B cell (primary cell): Measurements from ENCODE around the gene EPHA7. TPM values are rescaled to one million over a fixed set of nuclear protein-coding genes. Genes with fewer than 3 reads are reported as not detected.

ENCODE experiments used
- ATAC-seq: fragments of 200-7000 bp; cut with Tn5 transposase; one replicate; pipeline ENCODE4 v1.10.0; 2021; ENCODE audit warnings: low read depth, mild to moderate bottlenecking, moderate number of reproducible peaks, moderate library complexity
- CTCF ChIA-PET: fragments of 350-600 bp; sonication (Branson Sonifier 250); formaldehyde crosslinking; loops from one replicate; lab custom pipeline; 2021; ENCODE audit warnings: antibody characterized with exemption, inconsistent platforms; lab: Charles Lee
- POLR2A ChIA-PET: fragments of 350-600 bp; sonication (Branson Sonifier 250); formaldehyde crosslinking; loops from one replicate; lab custom pipeline; 2021; ENCODE audit warnings: antibody characterized with exemption; lab: Charles Lee
- DNase-seq: peaks from one replicate; pipeline ENCODE4 v3.0.0; 2013
- H2AFZ ChIP-seq: 2 replicates; pipeline ENCODE4 v1.6.1; 2012; ENCODE audit warnings: mild to moderate bottlenecking, low read depth, low read length; ENCODE audit not compliant: insufficient read depth, poor library complexity, severe bottlenecking
- H3K27ac ChIP-seq, 2 donors: 1 replicate in 1 of 2; 2 replicates in 1 of 2; pipeline ENCODE4 v1.5.1; 2012 to 2013; ENCODE audit warnings: low read length in 2 of 2, mild to moderate bottlenecking in 2 of 2, moderate library complexity in 1 of 2
- H3K27me3 ChIP-seq, 4 experiments: fragments of 200-600 bp in 1 of 4; sonication (generic) in 1 of 4; replicated peaks in 1 of 4; 1 replicate in 2 of 4; 2 replicates in 2 of 4; pipeline versions ENCODE4 v1.6.1 to v1.7.0; 2013 to 2016; ENCODE audit warnings: low read length in 3 of 4, mild to moderate bottlenecking in 2 of 4, mixed read lengths in 1 of 4, moderate library complexity in 1 of 4; ENCODE audit not compliant: insufficient read depth in 4 of 4, control insufficient read depth in 3 of 4; ENCODE audit errors: control extremely low read depth in 1 of 4
- H3K36me3 ChIP-seq, 2 experiments: replicated peaks in 1 of 2; 1 replicate in 1 of 2; 2 replicates in 1 of 2; pipeline versions ENCODE4 v1.6.1 to v1.7.1; 2013; ENCODE audit warnings: low read length in 1 of 2; ENCODE audit not compliant: insufficient read depth in 2 of 2, control insufficient read depth in 1 of 2; ENCODE audit errors: control extremely low read depth in 1 of 2, extremely low read depth in 1 of 2
- H3K4me1 ChIP-seq, 2 donors: fragments of 200-600 bp in 1 of 2; sonication (generic) in 1 of 2; 1 replicate in 1 of 2; 2 replicates in 1 of 2; pipeline versions ENCODE4 v1.5.1 to v1.6.1; 2013 to 2017; ENCODE audit warnings: low read length in 2 of 2; ENCODE audit not compliant: control insufficient read depth in 2 of 2, insufficient read depth in 2 of 2
- H3K4me2 ChIP-seq: replicated peaks from 2 replicates; pipeline ENCODE3; 2012; ENCODE audit warnings: mild to moderate bottlenecking, low read depth, low read length; ENCODE audit not compliant: poor library complexity, severe bottlenecking
- H3K4me3 ChIP-seq, 5 experiments: fragments of 200-600 bp in 1 of 5; sonication (generic) in 1 of 5; 1 replicate in 3 of 5; 2 replicates in 2 of 5; pipeline versions ENCODE4 v1.5.1 to v1.7.0; 2011 to 2016; ENCODE audit warnings: low read length in 4 of 5, mild to moderate bottlenecking in 4 of 5, low read depth in 2 of 5, control low read depth in 1 of 5, moderate library complexity in 1 of 5; ENCODE audit not compliant: insufficient read depth in 1 of 5; ENCODE audit errors: control extremely low read depth in 1 of 5, extremely low read depth in 1 of 5
- H3K79me2 ChIP-seq: fragments of 200-600 bp; sonication (generic); one replicate; pipeline ENCODE4 v1.6.0; 2016; ENCODE audit warnings: low read length; ENCODE audit not compliant: control insufficient read depth, insufficient read depth
- H3K9ac ChIP-seq: fragments of 200-600 bp; sonication (generic); 2 replicates; pipeline ENCODE4 v1.6.1; 2017; ENCODE audit warnings: mild to moderate bottlenecking, low read length, moderate library complexity
- H3K9me3 ChIP-seq, 3 donors: one replicate each; pipeline versions ENCODE4 v1.6.1 to v1.7.1; 2013; ENCODE audit warnings: low read length in 2 of 3; ENCODE audit not compliant: control insufficient read depth in 2 of 3, insufficient read depth in 1 of 3; ENCODE audit errors: control extremely low read depth in 1 of 3
- H4K20me1 ChIP-seq: 2 replicates; pipeline ENCODE4 v1.6.0; 2012; ENCODE audit warnings: mild to moderate bottlenecking, low read length; ENCODE audit not compliant: insufficient read depth, control insufficient read depth, poor library complexity, severe bottlenecking
- H3K27ac Mint-ChIP-seq: one replicate; pipeline ENCODE4 v1.8.0; 2021; ENCODE audit warnings: mixed read lengths
- H3K27me3 Mint-ChIP-seq: one replicate; pipeline ENCODE4 v1.8.0; 2021; ENCODE audit warnings: mixed read lengths
- H3K4me1 Mint-ChIP-seq: one replicate; pipeline ENCODE4 v1.8.0; 2021; ENCODE audit warnings: mixed read lengths
- H3K4me3 Mint-ChIP-seq: one replicate; pipeline ENCODE4 v1.8.0; 2021; ENCODE audit warnings: mixed read lengths
- H3K9me3 Mint-ChIP-seq: one replicate; pipeline ENCODE4 v1.8.0; 2022; ENCODE audit warnings: mixed read lengths; ENCODE audit not compliant: insufficient read depth
- EZH2 ChIP-seq: IDR thresholded peaks from 2 replicates; pipeline ENCODE4 v1.6.1; 2012; ENCODE audit warnings: borderline replicate concordance, low read depth, mild to moderate bottlenecking, moderate library complexity, low read length; ENCODE audit not compliant: insufficient read depth, poor library complexity, severe bottlenecking
- WGBS: methylation state at CpG from one replicate; pipeline ENCODE4 v1.1.5; 2013; ENCODE audit warnings: missing lambda C conversion rate; ENCODE audit not compliant: insufficient coverage; 5-methylcytosine and 5-hydroxymethylcytosine counted together
- intact Hi-C: fragments of 100-400 bp; cut with micrococcal nuclease; formaldehyde crosslinking; loops from one replicate; pipeline ENCODE4 v1.10.0; 2022
- polyA plus RNA-seq: library from polyadenylated mRNA; depleted of rRNA; stranded (reverse); fragments of >200 nt; gene quantifications from 2 replicates; pipeline ENCODE4 v1.2.3, GENCODE V29; 2012
- total RNA-seq, 2 donors: library from RNA; stranded (reverse); fragments of 120-200 nt in 1 of 2; gene quantifications; 1 replicate in 1 of 2; 2 replicates in 1 of 2; pipeline versions ENCODE4 v1.2.3 to v1.2.4, GENCODE V29; 2013 to 2022
- TF ChIP-seq, protein P1 (sequence below): fragments of 200-600 bp; IDR thresholded peaks from one replicate; pipeline ENCODE4 v1.8.0; 2022; ENCODE audit warnings: antibody characterized with exemption, mild to moderate bottlenecking

Gene EPHA7
- total and polyA plus RNA-seq, 2 donors (not counting 1 experiment from before 2014, with no cell fraction given) = not detected

DNA sequence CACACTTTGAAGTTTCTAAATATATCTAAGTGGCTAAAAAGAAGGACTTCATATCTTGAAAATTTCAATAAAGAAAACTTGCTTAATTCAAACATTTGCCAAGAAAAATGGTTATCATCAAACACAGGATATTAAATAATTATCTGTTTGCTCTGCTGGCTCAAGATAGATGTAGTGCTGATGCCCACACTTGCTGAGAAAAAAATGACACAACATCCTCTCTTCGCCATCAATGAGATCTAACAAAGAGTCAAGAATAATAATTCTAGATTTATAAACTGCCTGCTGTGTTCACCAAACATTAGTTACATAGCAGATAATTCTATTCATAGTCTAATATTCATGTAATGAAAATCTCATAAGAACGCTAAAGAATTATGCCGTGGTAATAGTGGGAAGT, 93.6 kb downstream of the EPHA7 start:
- WGBS = no CpG with 5 or more reads among the region's 3 CpGs
- no peak overlapping the region for H3K9ac ChIP-seq
- no peak overlapping the region for H3K4me2 ChIP-seq
- Mint-ChIP-seq H3K27ac (no peak overlapping the region), H3K4me1 (no peaks in the 10 kb centered on the region), H3K9me3 (no peaks in the 10 kb centered on the region), H3K27me3 (no peaks in the 10 kb centered on the region), H3K4me3 (no peak overlapping the region)
- no peaks in the 10 kb centered on the region for H3K27me3 ChIP-seq
- no peaks in the 10 kb centered on the region for H3K9me3 ChIP-seq
- H3K79me2 ChIP-seq = no peaks in the 10 kb centered on the region
- ChIA-PET POLR2A (no interaction called here), CTCF (no interaction called here)
- H2AFZ ChIP-seq = no peak overlapping the region
- ATAC-seq = no peak
- H3K27ac ChIP-seq = no peak overlapping the region
- intact Hi-C loops = no loop called here
- H3K36me3 ChIP-seq = no peaks in the 10 kb centered on the region
- DNase-seq = no peak
- no peaks in the 10 kb centered on the region for H4K20me1 ChIP-seq
- H3K4me3 ChIP-seq = no peak overlapping the region
- TF ChIP-seq EZH2 = no peak
- TF ChIP-seq, protein P1, sequence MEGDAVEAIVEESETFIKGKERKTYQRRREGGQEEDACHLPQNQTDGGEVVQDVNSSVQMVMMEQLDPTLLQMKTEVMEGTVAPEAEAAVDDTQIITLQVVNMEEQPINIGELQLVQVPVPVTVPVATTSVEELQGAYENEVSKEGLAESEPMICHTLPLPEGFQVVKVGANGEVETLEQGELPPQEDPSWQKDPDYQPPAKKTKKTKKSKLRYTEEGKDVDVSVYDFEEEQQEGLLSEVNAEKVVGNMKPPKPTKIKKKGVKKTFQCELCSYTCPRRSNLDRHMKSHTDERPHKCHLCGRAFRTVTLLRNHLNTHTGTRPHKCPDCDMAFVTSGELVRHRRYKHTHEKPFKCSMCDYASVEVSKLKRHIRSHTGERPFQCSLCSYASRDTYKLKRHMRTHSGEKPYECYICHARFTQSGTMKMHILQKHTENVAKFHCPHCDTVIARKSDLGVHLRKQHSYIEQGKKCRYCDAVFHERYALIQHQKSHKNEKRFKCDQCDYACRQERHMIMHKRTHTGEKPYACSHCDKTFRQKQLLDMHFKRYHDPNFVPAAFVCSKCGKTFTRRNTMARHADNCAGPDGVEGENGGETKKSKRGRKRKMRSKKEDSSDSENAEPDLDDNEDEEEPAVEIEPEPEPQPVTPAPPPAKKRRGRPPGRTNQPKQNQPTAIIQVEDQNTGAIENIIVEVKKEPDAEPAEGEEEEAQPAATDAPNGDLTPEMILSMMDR = no peak
- no peaks in the 10 kb centered on the region for H3K4me1 ChIP-seq

DNA sequence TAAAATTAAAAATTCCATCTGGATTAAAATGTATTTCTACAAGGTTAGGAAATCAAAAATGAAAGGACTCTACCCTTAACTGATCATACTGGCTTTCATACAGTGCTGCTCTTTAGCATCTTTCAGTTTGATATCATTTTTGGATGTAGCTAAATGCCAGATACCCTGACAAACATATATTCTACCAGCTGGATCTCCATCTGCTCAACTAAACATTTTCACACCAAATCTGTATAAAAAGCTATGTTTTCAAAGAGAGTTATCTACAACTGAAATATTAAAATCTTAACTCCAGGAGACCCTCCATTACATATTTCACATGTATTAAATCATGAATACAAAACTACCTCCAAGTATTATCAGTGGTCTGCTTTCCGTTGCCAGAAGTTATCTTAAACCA, 95.7 kb downstream of the EPHA7 start:
- POLR2A ChIA-PET = no interaction called here
- TF ChIP-seq, protein P1 = no peak
- no peak for TF ChIP-seq EZH2
- CTCF ChIA-PET = no interaction called here

More for the DNA sequence above, 95.7 kb downstream of the EPHA7 start:
- no peaks in the 10 kb centered on the region for H3K27me3 ChIP-seq
- H4K20me1 ChIP-seq = no peaks in the 10 kb centered on the region
- Mint-ChIP-seq H3K4me1 (no peaks in the 10 kb centered on the region), H3K27ac (no peak overlapping the region), H3K4me3 (no peak overlapping the region), H3K9me3 (no peaks in the 10 kb centered on the region), H3K27me3 (no peaks in the 10 kb centered on the region)
- no peaks in the 10 kb centered on the region for H3K36me3 ChIP-seq
- intact Hi-C loops = no loop called here
- DNase-seq (no peak), ATAC-seq (no peak)
- WGBS = no CpG with 5 or more reads among the region's 1 CpG
- no peak overlapping the region for H3K4me3 ChIP-seq
- no peak overlapping the region for H2AFZ ChIP-seq
- no peaks in the 10 kb centered on the region for H3K4me1 ChIP-seq
- no peaks in the 10 kb centered on the region for H3K79me2 ChIP-seq
- no peak overlapping the region for H3K4me2 ChIP-seq
- no peak overlapping the region for H3K27ac ChIP-seq
- H3K9ac ChIP-seq = no peak overlapping the region
- H3K9me3 ChIP-seq = no peaks in the 10 kb centered on the region
